GM19035 (cell line): ENCODE data around the gene TEDC1.

ENCODE experiments used
- ATAC-seq: cut with Tn5 transposase; IDR thresholded peaks from one replicate; pipeline ENCODE4 v1.9.1; 2021; ENCODE audit not compliant: unreplicated experiment

TEDC1 gene

GRCh38 chr14:105495101-105495989, 4.3 kb downstream of the TEDC1 start:
- no peak for ATAC-seq

- ATAC-seq = no peak
Measured at GRCh38 chr14:105495990-105496830, 5.2 kb downstream of the TEDC1 start.

- ATAC-seq = no peak
Measured at GRCh38 chr14:105496831-105497591, 6.0 kb downstream of the TEDC1 start.

DNA sequence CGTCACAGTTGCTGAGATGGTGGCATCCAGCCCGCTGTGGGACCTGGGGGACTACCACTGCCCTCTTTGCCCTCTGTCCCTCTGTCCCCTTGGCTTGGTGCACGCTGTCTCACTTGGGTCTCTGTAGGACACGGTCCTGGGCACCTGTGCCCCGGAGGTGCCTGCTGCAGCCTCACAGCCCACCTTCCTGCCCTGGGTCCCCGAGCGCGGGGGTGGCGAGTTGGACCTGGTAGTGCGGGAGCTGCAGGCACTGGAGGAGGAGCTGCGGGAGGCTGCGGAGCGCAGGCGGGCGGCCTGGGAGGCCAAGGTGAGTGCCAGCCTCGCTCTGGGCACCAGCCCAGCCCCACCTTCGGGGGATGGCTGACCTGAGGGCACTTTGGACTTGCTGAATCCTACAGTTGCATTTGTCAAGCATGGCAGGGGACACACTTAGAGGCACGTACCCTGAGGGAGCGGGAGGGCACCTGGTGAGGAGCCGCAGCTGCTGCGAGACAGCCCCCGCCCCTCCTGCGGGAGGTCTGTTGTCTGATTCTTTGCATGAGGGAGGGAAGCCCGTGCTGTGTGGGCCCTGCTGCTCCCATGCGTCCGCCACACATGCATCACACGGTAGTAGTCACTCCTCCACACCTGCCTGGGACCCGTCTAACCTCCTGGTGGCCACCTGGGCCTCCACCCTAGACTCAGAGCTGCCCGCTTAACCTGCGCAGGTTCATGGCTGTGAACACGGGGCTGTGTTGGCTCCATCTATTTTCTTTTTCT, 6.8 kb downstream of the TEDC1 start:
- no peak for ATAC-seq

GRCh38 chr14:105498430-105499255, 7.6 kb downstream of the TEDC1 start:
- ATAC-seq = no peak

- no peak for ATAC-seq
Measured at GRCh38 chr14:105499256-105500035, 8.4 kb downstream of the TEDC1 start.

DNA sequence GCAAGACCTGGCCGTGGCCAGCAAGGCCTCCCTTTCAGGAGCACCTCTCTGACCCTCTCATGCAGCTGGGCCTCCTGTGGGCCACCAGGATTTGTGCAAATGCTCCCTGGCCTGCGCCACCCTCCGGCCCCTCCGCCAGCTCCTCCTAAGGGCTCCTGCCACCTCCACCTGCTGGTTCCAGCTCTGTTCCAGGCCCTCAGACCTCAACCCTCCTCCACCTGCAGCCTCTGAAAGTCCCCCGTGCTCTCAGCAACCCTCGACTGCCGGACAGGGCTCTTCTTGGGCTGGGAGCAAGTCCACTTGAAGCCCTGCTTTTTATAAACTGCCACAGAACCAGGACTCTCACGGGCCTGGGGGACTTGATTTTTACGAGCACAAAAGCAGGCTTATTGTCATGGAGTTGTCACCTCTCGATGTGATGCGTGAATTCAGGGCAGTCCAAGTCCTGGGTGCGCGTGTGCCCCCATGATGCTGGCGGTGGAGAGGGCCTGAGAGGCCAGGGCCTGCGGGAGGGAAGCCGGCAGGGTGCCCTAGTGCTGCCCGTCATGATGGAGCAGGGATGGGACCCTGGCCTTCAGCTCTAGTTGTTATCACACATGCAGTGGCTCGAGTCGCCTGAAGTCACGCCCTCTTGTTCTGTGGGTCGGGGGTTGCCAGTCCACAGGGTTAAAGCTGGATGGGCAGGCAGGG, 9.1 kb downstream of the TEDC1 start:
- no peak for ATAC-seq

DNA sequence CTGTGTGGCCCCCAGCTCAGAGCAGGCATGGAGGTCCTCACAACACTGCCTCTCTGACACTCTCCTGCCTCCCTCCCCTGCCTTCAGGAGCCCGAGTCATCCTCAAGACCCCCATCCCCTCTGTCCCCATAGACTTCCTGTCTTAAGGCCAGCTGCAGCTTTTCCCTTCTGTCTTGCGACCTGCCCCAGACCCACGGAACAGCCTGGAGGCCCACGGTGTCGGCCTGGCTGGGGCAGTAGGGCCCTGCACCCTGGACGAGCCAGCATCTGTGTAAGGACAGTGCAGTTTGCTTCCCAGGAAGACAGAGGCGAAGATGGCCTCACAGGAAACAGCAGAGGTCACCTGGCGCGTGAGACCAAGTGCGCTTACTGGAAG, 9.7 kb downstream of the TEDC1 start:
- ATAC-seq = no peak

DNA sequence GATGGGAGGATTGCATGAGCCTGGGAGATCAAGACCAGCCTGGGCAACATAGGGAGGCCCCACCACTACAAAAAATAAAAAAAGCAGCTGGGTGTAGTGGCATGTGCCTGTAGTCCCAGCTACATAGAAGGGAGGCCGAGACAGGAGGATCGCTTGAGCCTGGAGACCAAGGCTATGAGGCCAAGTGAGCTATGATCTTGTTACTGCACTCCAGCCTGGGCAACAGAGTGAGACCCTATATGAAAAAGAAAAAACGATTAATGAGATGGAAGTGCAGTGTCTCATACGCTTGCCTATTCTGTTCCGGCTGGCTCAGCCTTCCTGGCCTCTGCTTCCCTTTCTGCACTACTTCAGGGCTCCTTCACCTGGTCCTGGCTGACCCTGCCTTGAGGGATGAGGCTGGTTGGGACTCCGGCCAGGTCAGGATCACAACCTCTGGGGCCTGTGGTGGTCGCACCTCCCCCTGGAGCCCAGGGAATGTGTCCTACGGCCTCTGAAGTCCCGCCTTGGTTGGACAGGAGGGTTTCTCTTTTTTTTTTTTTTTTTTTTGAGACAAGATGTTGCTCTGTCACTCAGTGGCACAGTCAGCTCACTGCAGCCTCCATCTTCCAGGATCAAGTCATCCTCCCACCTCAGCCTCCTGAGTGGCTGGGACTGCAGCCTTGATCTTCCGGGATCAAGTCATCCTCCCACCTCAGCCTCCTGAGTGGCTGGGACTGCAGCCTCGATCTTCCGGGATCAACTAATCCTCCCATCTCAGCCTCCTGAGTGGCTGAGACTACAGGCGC, 10.7 kb downstream of the TEDC1 start:
- no peak for ATAC-seq

DNA sequence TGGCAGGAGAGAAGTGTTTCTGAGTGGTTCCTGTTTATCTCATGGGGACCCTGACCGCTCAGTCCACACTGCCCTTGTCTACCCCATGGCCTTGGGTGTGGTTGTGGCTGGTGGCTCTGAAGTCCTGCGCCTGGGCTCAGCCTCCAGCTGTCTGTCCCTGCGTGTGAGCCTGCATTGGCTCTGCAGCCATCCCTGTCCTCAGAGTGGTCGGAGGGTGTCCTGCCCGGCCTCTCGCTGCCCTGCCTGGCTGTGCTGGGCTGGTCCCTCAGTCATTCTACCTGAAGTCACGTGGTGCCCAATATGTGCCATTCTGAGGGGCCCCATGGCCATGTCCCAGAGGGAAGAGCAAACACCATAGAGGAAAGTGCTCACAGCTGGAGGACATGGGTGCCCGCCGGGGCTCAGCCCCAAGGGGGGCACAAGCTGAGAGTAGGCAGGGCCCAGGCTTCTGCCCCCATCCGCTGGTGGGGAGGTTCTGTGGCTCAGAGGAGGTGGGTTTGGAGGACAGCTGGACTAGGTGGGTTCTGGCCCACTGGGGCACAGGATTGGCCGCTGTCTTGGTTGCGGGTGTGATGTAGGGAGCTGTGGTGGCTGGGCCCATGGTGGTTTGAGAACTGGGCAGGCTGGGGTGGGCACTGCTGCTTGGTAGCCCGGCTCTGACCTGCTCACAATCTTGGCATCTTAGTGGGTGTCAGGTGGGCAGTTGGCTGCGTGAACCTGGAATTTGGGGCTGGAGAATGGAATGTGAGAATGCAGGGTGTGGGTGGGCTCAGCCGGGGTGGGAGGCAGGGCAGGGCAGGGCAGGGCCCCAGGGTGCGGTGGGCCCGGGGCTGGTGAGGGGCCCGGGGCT, 11.6 kb downstream of the TEDC1 start:
- ATAC-seq = no peak

DNA sequence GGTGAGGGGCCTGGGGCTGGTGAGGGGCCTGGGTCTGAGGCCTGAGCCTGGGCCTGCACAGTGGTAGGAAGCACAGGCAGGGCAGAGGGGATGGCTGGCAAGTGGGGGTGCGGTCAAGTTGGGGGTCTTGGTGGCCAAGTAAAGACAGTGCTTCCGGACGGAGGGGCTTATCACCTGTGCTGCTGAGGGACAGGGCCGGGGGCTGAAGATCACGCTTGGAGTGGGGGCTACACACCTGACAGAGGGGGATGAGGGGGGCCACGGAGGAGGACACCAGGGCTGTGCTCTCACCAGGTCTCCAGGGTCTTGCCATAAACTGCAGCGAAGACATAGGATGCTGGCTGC, 12.2 kb downstream of the TEDC1 start:
- no peak for ATAC-seq

GRCh38 chr14:105503935-105504692, 13.1 kb downstream of the TEDC1 start:
- no peak for ATAC-seq

- ATAC-seq = no peak
Measured at GRCh38 chr14:105505101-105505500, 14.1 kb downstream of the TEDC1 start.

DNA sequence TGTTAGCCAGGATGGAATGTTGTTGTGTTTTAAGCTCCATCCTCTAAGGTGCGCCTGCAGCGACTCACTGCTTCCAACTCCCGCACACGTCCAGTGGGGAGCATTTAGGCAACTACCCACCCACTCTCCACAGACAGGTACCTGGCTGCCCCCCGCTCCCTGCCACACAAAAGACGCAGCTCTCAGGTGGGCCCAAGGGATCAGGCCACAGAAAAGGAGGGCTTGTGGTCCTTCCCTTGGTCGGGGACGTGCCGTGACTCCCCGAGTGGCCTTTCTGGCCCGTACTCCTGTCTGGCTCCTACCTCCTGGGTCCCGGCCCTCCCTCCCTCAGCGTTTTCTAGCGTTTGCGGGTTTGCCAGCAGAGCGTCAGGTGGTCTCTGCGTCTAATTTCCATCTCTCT, 16.2 kb downstream of the TEDC1 start:
- ATAC-seq = no peak

- no peak for ATAC-seq
Measured at GRCh38 chr14:105508069-105508468, 17.0 kb downstream of the TEDC1 start.

- ATAC-seq = no peak
Measured at GRCh38 chr14:105508601-105509000, 17.6 kb downstream of the TEDC1 start.
